ENCODE data around the gene ADCY4.
"Not testable (repeated sequence)": the region's sequence is repeated elsewhere in the genome, so short reads cannot be mapped to it uniquely, and the experiment has no call there.

ADCY4 gene

GRCh38 chr14:24335461-24336171, 745 bp upstream of the ADCY4 start:
- H3K4me3 Mint-ChIP-seq: no peak overlapping the region
- no peak overlapping the region for H3K27ac Mint-ChIP-seq
- H3K36me3 Mint-ChIP-seq: peaks cover 32% of the 10 kb centered on the region
- no peaks in the 10 kb centered on the region for H3K9me3 Mint-ChIP-seq
- H3K4me1 Mint-ChIP-seq: peaks cover 69% of the 10 kb centered on the region
- H3K27me3 Mint-ChIP-seq: peaks cover 36% of the 10 kb centered on the region
- ATAC-seq: no peak

- Mint-ChIP-seq H3K4me1 (peaks cover 58% of the 10 kb centered on the region), H3K36me3 (peaks cover 22% of the 10 kb centered on the region), H3K27ac (peak overlapping the region; percentile 75), H3K9me3 (no peaks in the 10 kb centered on the region), H3K27me3 (peaks cover 44% of the 10 kb centered on the region), H3K4me3 (peak overlapping the region; percentile 84)
- peak; percentile 93 for ATAC-seq
Observed at GRCh38 chr14:24332268-24332993, 2.4 kb downstream of the ADCY4 start.

- H3K4me1 Mint-ChIP-seq: peaks cover 60% of the 10 kb centered on the region
- H3K4me3 Mint-ChIP-seq: peak overlapping the region; percentile 84
Observed at GRCh38 chr14:24331731-24332267, 3.1 kb downstream of the ADCY4 start.

GRCh38 chr14:24330973-24331674, 3.7 kb downstream of the ADCY4 start:
- Mint-ChIP-seq H3K36me3 (peaks cover 9% of the 10 kb centered on the region), H3K4me3 (no peak overlapping the region), H3K27ac (no peak overlapping the region), H3K4me1 (peaks cover 60% of the 10 kb centered on the region), H3K27me3 (peaks cover 44% of the 10 kb centered on the region), H3K9me3 (no peaks in the 10 kb centered on the region)
- no peak for ATAC-seq

More at GRCh38 chr14:24331731-24332267, 3.1 kb downstream of the ADCY4 start:
- Mint-ChIP-seq H3K36me3 (peaks cover 15% of the 10 kb centered on the region), H3K27ac (peak overlapping the region; percentile 75), H3K27me3 (peaks cover 44% of the 10 kb centered on the region), H3K9me3 (no peaks in the 10 kb centered on the region)
- no peak for ATAC-seq

GRCh38 chr14:24329736-24330135, 5.1 kb downstream of the ADCY4 start:
- Mint-ChIP-seq H3K27ac (no peak overlapping the region), H3K9me3 (no peaks in the 10 kb centered on the region), H3K4me1 (peaks cover 53% of the 10 kb centered on the region), H3K36me3 (no peaks in the 10 kb centered on the region), H3K27me3 (peaks cover 36% of the 10 kb centered on the region), H3K4me3 (no peak overlapping the region)
- ATAC-seq: no peak

- Mint-ChIP-seq H3K4me1 (peaks cover 47% of the 10 kb centered on the region), H3K9me3 (no peaks in the 10 kb centered on the region), H3K27ac (no peak overlapping the region), H3K4me3 (no peak overlapping the region), H3K36me3 (no peaks in the 10 kb centered on the region), H3K27me3 (peaks cover 30% of the 10 kb centered on the region)
- ATAC-seq: no peak
Observed at GRCh38 chr14:24329073-24329663, 5.7 kb downstream of the ADCY4 start.

GRCh38 chr14:24327914-24328313, 7.0 kb downstream of the ADCY4 start:
- not testable (repeated sequence) for H3K27ac Mint-ChIP-seq, ATAC-seq

GRCh38 chr14:24327303-24327702, 7.6 kb downstream of the ADCY4 start:
- peaks cover 18% of the 10 kb centered on the region for H3K27me3 Mint-ChIP-seq
- H3K4me3 Mint-ChIP-seq: no peak overlapping the region
- no peaks in the 10 kb centered on the region for H3K9me3 Mint-ChIP-seq
- H3K4me1 Mint-ChIP-seq: peaks cover 30% of the 10 kb centered on the region
- no peaks in the 10 kb centered on the region for H3K36me3 Mint-ChIP-seq
- no peak for ATAC-seq
- no peak overlapping the region for H3K27ac Mint-ChIP-seq

More at GRCh38 chr14:24327914-24328313, 7.0 kb downstream of the ADCY4 start:
- H3K36me3 Mint-ChIP-seq, H3K9me3 Mint-ChIP-seq, H3K4me3 Mint-ChIP-seq: not testable (repeated sequence)
- peaks cover 18% of the 10 kb centered on the region for H3K27me3 Mint-ChIP-seq
- H3K4me1 Mint-ChIP-seq: peaks cover 36% of the 10 kb centered on the region

- H3K4me1 Mint-ChIP-seq: peaks cover 20% of the 10 kb centered on the region
- H3K4me3 Mint-ChIP-seq: no peak overlapping the region
- no peaks in the 10 kb centered on the region for H3K9me3 Mint-ChIP-seq
- no peak for ATAC-seq
- peaks cover 15% of the 10 kb centered on the region for H3K27me3 Mint-ChIP-seq
- no peak overlapping the region for H3K27ac Mint-ChIP-seq
- H3K36me3 Mint-ChIP-seq: no peaks in the 10 kb centered on the region
Observed at GRCh38 chr14:24325963-24326362, 8.9 kb downstream of the ADCY4 start.

GRCh38 chr14:24325041-24325530, 9.8 kb downstream of the ADCY4 start:
- Mint-ChIP-seq H3K4me1 (peaks cover 20% of the 10 kb centered on the region), H3K36me3 (no peaks in the 10 kb centered on the region), H3K4me3 (no peak overlapping the region), H3K27me3 (peaks cover 20% of the 10 kb centered on the region), H3K27ac (no peak overlapping the region), H3K9me3 (no peaks in the 10 kb centered on the region)
- ATAC-seq: no peak

- no peaks in the 10 kb centered on the region for H3K9me3 Mint-ChIP-seq
- no peak for ATAC-seq
- H3K36me3 Mint-ChIP-seq: no peaks in the 10 kb centered on the region
- H3K4me1 Mint-ChIP-seq: peaks cover 11% of the 10 kb centered on the region
- H3K27ac Mint-ChIP-seq: no peak overlapping the region
- no peak overlapping the region for H3K4me3 Mint-ChIP-seq
- H3K27me3 Mint-ChIP-seq: peaks cover 31% of the 10 kb centered on the region
Observed at GRCh38 chr14:24324024-24324423, 10.8 kb downstream of the ADCY4 start.

GRCh38 chr14:24323341-24323740, 11.5 kb downstream of the ADCY4 start:
- Mint-ChIP-seq H3K4me3 (no peak overlapping the region), H3K4me1 (peaks cover 6% of the 10 kb centered on the region), H3K9me3 (no peaks in the 10 kb centered on the region), H3K27me3 (peaks cover 31% of the 10 kb centered on the region), H3K36me3 (no peaks in the 10 kb centered on the region), H3K27ac (no peak overlapping the region)
- no peak for ATAC-seq

GRCh38 chr14:24322672-24323071, 12.2 kb downstream of the ADCY4 start:
- Mint-ChIP-seq H3K36me3 (no peaks in the 10 kb centered on the region), H3K9me3 (no peaks in the 10 kb centered on the region), H3K4me3 (no peak overlapping the region), H3K4me1 (peaks cover 4% of the 10 kb centered on the region), H3K27me3 (peaks cover 30% of the 10 kb centered on the region), H3K27ac (no peak overlapping the region)
- ATAC-seq: no peak

- H3K4me3 Mint-ChIP-seq: no peak overlapping the region
- no peak overlapping the region for H3K27ac Mint-ChIP-seq
- no peak for ATAC-seq
- H3K27me3 Mint-ChIP-seq: peaks cover 30% of the 10 kb centered on the region
- no peaks in the 10 kb centered on the region for H3K36me3 Mint-ChIP-seq
- H3K9me3 Mint-ChIP-seq: no peaks in the 10 kb centered on the region
- no peaks in the 10 kb centered on the region for H3K4me1 Mint-ChIP-seq
Observed at GRCh38 chr14:24321212-24321975, 13.5 kb downstream of the ADCY4 start.
